HG03025 (cell line): ENCODE data around the gene BORA.
"Not testable (repeated sequence)": the region's sequence is repeated elsewhere in the genome, so short reads cannot be mapped to it uniquely, and the experiment has no call there.

Source experiments
- ATAC-seq: cut with Tn5 transposase; IDR thresholded peaks from one replicate; pipeline ENCODE4 v1.9.1; 2021; ENCODE audit warnings: mild to moderate bottlenecking, moderate library complexity; ENCODE audit not compliant: unreplicated experiment, low FRiP score

The BORA gene

DNA sequence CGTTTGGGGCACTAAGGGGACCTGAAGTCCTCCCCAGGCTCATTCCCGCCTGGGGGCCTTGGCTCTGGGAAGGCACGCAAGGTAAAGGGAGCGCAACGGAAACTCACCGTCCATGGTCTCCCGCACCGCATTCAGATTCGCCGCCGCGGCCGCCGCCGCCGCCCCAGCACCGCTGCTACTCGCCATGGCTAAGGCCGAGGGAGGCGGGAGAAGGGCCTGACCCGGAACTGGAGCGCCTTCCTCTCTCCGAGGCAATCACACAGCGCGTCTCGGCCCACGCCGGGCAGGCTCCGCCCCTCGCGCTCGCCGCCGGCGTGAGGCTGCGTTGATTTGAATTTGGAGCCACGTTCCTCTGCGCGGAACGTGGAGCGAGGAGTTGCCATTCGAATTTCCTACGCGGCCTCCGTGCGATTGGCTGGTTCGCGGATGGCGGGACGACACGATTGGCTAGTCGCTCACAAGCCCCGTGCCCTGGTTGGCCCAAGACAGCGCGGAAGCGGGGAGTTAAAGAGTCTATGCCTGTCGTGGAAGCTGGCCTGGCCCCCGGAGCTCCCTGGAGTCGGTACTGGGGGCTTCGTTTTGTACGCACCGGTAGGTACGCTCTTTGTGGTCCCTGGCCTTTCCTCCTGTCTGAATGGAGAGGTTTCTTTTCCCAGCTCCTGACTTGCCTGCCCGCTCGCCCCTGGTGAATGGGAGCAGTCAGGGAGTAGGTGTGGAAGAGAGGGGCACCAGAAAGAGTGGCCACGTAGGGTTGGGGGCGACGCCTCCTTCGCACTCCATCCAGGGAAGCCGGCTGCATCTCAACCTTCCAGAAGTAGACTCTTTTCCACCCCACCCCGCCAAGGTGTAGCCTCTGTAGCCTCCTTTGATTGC, at the start of gene BORA, which contains the start of gene MZT1:
TSS of gene BORA (plus strand) at position 507 of the 873 bp plus-strand sequence. CDS start 1,018 bp downstream, outside the sequence.
TSS of gene MZT1 (minus strand) at position 213 of the 873 bp plus-strand sequence. CDS start at position 186, 27 bp downstream.
- ATAC-seq: peak; percentile 97

DNA sequence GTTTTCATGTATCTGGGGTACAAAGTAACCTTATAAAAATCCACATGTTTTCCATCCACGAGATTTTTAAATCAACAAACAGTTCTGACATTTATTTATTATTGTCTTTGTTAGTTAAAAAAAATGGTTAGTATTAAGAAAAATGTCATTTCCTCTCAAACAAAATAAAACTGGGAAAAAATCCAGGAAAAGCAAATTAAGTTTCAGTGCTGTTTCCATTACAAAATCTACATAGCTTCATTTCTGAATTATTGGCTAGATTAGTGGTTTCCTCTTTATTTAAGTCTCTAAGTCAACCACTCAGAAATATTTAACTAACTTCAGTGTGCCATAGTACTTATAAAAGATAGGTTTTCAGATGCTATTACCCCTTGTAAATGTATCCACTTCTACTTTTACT, 49.4 kb upstream of the BORA start:
- no peak for ATAC-seq

- no peak for ATAC-seq
Measured at GRCh38 chr13:72680353-72680752, 47.4 kb upstream of the BORA start.

GRCh38 chr13:72686766-72687165, 41.0 kb upstream of the BORA start:
- no peak for ATAC-seq

- ATAC-seq: no peak
Measured at GRCh38 chr13:72689181-72689696, 38.5 kb upstream of the BORA start.

DNA sequence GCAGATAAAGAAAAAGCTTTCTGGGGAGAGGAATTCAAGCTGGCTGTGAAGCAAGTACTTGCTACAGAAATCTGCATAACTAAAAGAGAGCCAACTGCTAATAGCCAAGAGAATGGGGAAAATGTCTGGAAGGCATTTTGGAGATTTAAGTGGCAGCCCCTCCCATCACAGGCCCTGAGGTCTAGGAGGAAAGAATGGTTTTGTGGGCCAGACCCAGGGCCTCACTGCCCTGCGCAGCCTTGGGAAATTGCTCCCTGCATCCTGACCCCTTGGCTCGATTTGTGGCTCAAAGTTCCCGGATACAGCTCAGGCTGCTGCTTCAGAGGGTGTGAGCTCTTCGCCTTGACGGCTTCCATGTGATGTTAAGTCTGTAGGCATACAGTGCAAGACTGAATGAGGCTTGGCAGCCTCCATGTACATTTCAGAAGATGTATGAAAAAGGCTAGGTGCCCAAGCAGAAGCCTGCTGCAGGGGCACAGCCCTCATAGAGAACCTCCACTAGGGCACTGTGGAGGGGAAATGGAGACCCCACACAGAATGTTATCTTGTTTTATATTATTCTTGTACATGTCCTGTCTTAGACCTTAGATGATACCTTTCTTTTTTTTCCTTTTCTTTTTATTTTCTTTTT, 34.7 kb upstream of the BORA start:
- ATAC-seq: no peak

- ATAC-seq: no peak
Measured at GRCh38 chr13:72693832-72694231, 33.9 kb upstream of the BORA start.

DNA sequence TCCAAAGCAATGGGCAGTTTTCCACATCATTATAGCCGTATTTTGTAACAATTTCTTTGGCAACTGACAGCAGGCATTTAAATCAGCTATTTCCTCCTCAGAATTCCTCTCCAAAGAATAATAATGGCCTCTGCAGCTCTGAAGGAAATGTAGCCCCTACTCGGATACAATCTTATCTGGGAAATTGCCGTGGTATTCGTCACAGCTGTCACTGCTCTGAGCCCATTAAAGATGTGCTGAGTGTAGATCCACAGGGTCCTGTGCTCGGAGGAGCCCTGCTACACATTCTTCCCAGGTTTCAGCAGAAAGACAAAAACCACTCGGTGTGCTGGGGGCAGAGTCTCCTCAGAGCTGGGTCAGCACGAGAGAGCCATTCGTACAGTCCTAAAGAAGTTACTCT, 33.4 kb upstream of the BORA start:
- ATAC-seq: no peak

DNA sequence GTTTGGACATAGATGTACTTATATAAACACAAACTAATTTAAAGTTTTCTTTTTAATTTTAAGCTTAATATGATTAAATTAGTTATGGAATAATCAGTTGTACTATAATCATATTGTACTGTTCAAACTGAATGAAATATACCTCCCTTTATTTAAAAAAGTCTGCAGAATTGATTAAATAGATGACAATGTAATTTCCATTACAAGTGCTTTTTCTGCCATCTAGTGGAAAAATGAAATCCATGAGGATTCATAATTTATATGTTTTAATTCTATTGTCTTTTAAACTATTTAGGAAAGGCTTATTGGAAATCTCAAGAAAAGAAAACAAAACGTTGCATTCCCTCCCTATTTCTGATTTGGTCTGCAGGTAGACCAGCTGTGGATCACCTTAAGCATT, 31.1 kb upstream of the BORA start:
- ATAC-seq: no peak

DNA sequence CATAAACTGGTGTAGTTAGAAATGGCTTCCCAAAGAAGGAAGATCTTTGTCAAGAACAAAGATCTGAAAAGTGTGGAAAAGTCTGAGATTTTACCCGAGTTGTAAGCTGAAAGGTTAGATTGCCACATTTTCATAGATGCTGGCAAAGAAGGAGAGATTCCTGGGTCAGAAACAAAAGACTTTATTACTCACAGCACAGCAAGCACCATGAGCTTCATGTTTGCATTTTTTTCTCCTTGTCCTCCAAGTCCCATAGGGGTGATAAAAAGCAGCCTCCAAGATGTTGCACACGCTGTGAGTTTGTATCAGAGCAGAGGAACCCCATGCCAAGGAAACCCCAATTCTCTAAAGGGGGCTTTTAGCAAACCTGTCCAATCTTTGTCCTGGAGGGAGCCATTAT, 29.6 kb upstream of the BORA start:
- no peak for ATAC-seq

- ATAC-seq: no peak
Measured at GRCh38 chr13:72700509-72700908, 27.2 kb upstream of the BORA start.

GRCh38 chr13:72716776-72717175, 10.9 kb upstream of the BORA start:
- ATAC-seq: no peak

DNA sequence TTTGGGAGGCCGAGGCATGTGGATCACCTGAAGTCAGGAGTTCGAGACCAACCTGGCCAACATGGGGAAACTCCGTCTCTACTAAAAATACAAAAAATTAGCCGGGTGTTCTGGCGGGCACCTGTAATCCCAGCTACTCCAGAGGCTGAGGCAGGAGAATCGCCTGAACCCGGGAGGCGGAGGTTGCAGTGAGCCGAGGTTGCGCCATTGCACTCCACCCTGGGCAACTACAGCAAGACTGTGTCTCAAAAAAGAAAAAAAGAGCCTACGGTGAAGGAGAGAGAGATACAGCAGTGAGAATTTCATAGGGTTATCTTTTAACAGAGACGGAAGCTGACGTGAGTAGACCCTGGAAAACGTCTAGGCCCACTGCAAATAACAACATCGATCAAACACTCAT, 1.5 kb upstream of the BORA start:
- ATAC-seq: not testable (repeated sequence)

GRCh38 chr13:72726726-72727416, 852 bp upstream of the BORA start:
- ATAC-seq: peak; percentile 22

DNA sequence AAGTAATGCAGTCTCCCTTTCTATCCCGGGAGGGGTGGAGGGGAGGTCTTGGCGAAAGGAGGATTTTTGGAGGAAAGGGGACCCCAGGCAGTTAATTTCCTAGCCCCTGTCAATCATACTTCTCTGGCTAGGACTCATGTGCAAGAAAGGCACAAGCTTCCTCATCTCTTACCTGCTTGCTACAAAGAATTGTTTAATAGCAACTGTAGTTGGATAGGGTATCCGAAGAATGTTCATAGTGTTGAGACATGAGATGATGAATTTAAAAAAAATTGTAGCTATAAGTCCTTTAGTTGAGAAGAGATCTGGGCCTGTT, 525 bp downstream of the BORA start:
- no peak for ATAC-seq

GRCh38 chr13:72737033-72737432, 9.3 kb downstream of the BORA start:
- no peak for ATAC-seq

- no peak for ATAC-seq
Measured at GRCh38 chr13:72740015-72740414, 12.3 kb downstream of the BORA start.

DNA sequence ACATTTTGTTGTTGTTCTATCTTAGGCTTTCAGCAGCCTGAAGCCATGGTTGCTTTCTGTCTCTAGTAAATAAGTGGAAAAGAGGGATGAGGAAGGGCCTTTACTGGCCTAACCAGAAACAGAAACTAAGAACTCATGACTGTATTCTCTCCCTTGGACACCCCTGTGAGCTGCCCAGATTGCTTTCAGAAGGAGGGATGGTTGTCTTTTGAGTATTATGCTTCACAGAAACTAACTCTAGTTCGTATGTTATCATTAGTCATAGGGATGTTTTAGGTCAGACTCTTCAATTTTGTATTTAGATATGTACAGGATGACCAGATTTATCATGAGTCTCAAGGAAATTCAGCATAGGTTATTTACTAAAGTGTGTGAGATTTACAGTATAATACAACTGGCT, 17.5 kb downstream of the BORA start:
- ATAC-seq: no peak

DNA sequence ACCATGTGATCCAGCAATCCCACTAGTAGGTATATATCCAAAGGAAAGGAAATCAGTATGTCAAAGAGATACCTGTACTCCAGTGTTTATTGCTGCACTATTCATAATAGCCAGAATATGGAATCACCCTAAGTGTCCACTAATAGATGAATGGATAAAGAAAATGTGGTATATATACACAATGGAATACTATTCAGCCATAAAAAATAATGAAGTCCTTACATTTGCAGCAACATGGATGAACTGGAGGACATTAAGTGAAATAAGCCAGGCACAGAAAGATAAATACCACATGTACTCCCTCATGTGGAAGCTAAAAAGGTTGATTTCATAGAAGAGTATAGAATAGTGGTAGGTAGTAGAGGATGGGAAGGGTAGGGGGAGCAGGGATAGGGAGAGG, 23.5 kb downstream of the BORA start:
- ATAC-seq: no peak

DNA sequence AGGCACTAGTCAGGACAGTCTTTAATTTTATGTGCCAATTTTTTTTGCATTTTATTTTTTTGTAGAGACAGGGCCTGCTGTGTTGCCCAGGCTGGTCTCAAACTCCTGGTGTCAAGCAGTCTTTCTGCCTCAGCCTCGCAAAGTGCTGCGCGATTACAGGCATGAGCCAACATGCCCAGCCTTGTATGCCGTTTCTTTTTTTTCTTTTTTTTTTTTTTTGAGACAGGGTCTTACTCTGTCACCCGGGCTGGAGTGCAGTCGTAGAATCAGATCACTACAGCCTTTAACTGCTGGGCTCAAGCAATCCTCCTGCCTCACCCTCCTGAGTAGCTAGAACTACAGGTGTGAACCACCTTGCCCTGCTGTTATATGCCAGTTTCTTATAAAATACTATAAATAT, 26.4 kb downstream of the BORA start:
- ATAC-seq: no peak
